H1 (cell line): ENCODE data around the gene RIOK3. TPM values are rescaled to one million over a fixed set of nuclear protein-coding genes. Genes with fewer than 3 reads are reported as not detected.

Experiments
- CTCF ChIA-PET: fragments of 300-600 bp; sonication (Branson Sonifier 250); formaldehyde crosslinking; loops from one replicate; lab custom pipeline; 2021; ENCODE audit not compliant: partially characterized antibody; lab: Charles Lee
- POLR2A ChIA-PET: fragments of 300-600 bp; sonication (Branson Sonifier 250); formaldehyde crosslinking; loops from one replicate; lab custom pipeline; 2021; ENCODE audit warnings: inconsistent platforms; ENCODE audit not compliant: partially characterized antibody; lab: Charles Lee
- DNase-seq, 2 experiments: peaks; one replicate each; pipeline versions ENCODE4 v3.0.0 to v3.0.0-alpha.2; 2010 to 2022; ENCODE audit warnings: low spot score in 2 of 2, low read depth in 1 of 2, mixed read lengths in 1 of 2
- FAIRE-seq: peaks from 2 replicates; lab custom pipeline; 2011; peaks lifted over from hg19 to GRCh38; lab: Jason Lieb, UNC
- H2AFZ ChIP-seq: 2 replicates; pipeline ENCODE4 v1.8.1; 2012; ENCODE audit warnings: low read length, inconsistent platforms
- H2AK5ac ChIP-seq: 2 replicates; pipeline ENCODE4 v1.6.1; 2013; ENCODE audit warnings: low read depth, low read length
- H2BK120ac ChIP-seq: replicated peaks from 2 replicates; pipeline ENCODE3; 2013; ENCODE audit warnings: low read depth, low read length, inconsistent platforms
- H2BK12ac ChIP-seq: 2 replicates; pipeline ENCODE4 v1.6.1; 2013; ENCODE audit warnings: low read depth, low read length
- H2BK15ac ChIP-seq: 2 replicates; pipeline ENCODE4 v1.6.1; 2013; ENCODE audit warnings: low read length
- H2BK20ac ChIP-seq: 2 replicates; pipeline ENCODE4 v1.6.1; 2013; ENCODE audit warnings: low read length
- H2BK5ac ChIP-seq: 2 replicates; pipeline ENCODE4 v1.6.1; 2013; ENCODE audit warnings: low read depth, low read length
- H3K14ac ChIP-seq: 2 replicates; pipeline ENCODE4 v1.6.1; 2013; ENCODE audit warnings: inconsistent platforms; ENCODE audit not compliant: insufficient read length
- H3K18ac ChIP-seq: 2 replicates; pipeline ENCODE4 v1.6.1; 2013; ENCODE audit warnings: low read length; ENCODE audit errors: extremely low read depth
- H3K23ac ChIP-seq: 2 replicates; pipeline ENCODE4 v1.6.1; 2013; ENCODE audit warnings: inconsistent platforms; ENCODE audit not compliant: insufficient read length
- H3K23me2 ChIP-seq: 2 replicates; pipeline ENCODE4 v1.6.1; 2013; ENCODE audit warnings: low read depth, low read length
- H3K27ac ChIP-seq: 2 replicates; pipeline ENCODE4 v1.6.1; 2011; ENCODE audit warnings: low read depth, low read length, inconsistent platforms
- H3K27me3 ChIP-seq, 4 experiments: replicated peaks in 1 of 4; 1 replicate in 1 of 4; 2 replicates in 3 of 4; pipeline versions ENCODE4 v1.6.1 to v1.8.1; 2011 to 2013; ENCODE audit warnings: low read length in 3 of 4, mild to moderate bottlenecking in 3 of 4, inconsistent platforms in 2 of 4, mixed read lengths in 2 of 4, moderate library complexity in 1 of 4; ENCODE audit not compliant: control insufficient read depth in 3 of 4, insufficient read depth in 3 of 4; ENCODE audit errors: extremely low read depth in 1 of 4
- H3K36me3 ChIP-seq, 4 experiments: 2 replicates each; pipeline versions ENCODE4 v1.6.1 to v1.8.1; 2011 to 2013; ENCODE audit warnings: mild to moderate bottlenecking in 4 of 4, low read length in 3 of 4, moderate library complexity in 2 of 4, control low read depth in 1 of 4, inconsistent platforms in 1 of 4; ENCODE audit not compliant: insufficient read depth in 4 of 4, control insufficient read depth in 2 of 4
- H3K4ac ChIP-seq: replicated peaks from 2 replicates; pipeline ENCODE3; 2013; ENCODE audit warnings: low read length, low read depth, mixed read lengths, inconsistent platforms; ENCODE audit not compliant: insufficient read length
- H3K4me1 ChIP-seq, 4 experiments: replicated peaks in 1 of 4; 1 replicate in 1 of 4; 2 replicates in 3 of 4; pipeline versions ENCODE4 v1.6.1 to v1.8.1; 2011 to 2013; ENCODE audit warnings: low read length in 3 of 4, inconsistent platforms in 2 of 4, mixed read lengths in 1 of 4; ENCODE audit not compliant: insufficient read depth in 4 of 4, control insufficient read depth in 3 of 4
- H3K4me2 ChIP-seq, 2 experiments: 2 replicates each; pipeline versions ENCODE4 v1.6.1 to v1.8.1; 2011 to 2013; ENCODE audit warnings: low read depth in 2 of 2, low read length in 2 of 2, control low read depth in 1 of 2, inconsistent platforms in 1 of 2, mild to moderate bottlenecking in 1 of 2; ENCODE audit not compliant: insufficient read depth in 1 of 2
- H3K4me3 ChIP-seq, 4 experiments: fragments of 200-600, 300-600 bp in 1 of 4; sonication (generic), shearing (Covaris generic), sonication (Bioruptor Twin) in 1 of 4; 2 replicates each; pipeline versions ENCODE4 v1.5.1 to v1.8.1; 2011 to 2016; ENCODE audit warnings: low read length in 4 of 4, low read depth in 3 of 4, control low read depth in 2 of 4, inconsistent platforms in 2 of 4, mild to moderate bottlenecking in 2 of 4, mixed read lengths in 1 of 4, moderate library complexity in 1 of 4; ENCODE audit not compliant: insufficient read depth in 2 of 4; ENCODE audit errors: extremely low read depth in 1 of 4
- H3K56ac ChIP-seq: replicated peaks from 2 replicates; pipeline ENCODE3; 2013; ENCODE audit warnings: low read depth, mild to moderate bottlenecking, mixed read lengths, low read length, inconsistent platforms; ENCODE audit not compliant: insufficient read length
- H3K79me1 ChIP-seq: 2 replicates; pipeline ENCODE4 v1.6.1; 2013; ENCODE audit warnings: low read depth, low read length, control low read depth
- H3K79me2 ChIP-seq, 2 experiments: 2 replicates each; pipeline versions ENCODE4 v1.6.1 to v1.8.1; 2012 to 2013; ENCODE audit warnings: low read length in 2 of 2, mild to moderate bottlenecking in 2 of 2, inconsistent platforms in 1 of 2; ENCODE audit not compliant: insufficient read depth in 2 of 2, control insufficient read depth in 1 of 2
- H3K9ac ChIP-seq, 4 experiments: replicated peaks in 1 of 4; 1 replicate in 1 of 4; 2 replicates in 3 of 4; pipeline versions ENCODE4 v1.6.1 to v1.8.1; 2011 to 2013; ENCODE audit warnings: low read depth in 3 of 4, low read length in 3 of 4, control low read depth in 2 of 4, mild to moderate bottlenecking in 2 of 4, moderate library complexity in 2 of 4, inconsistent platforms in 1 of 4; ENCODE audit errors: extremely low read depth in 1 of 4
- H3K9me3 ChIP-seq, 2 experiments: 2 replicates each; pipeline versions ENCODE4 v1.6.1 to v1.8.1; 2012 to 2013; ENCODE audit warnings: mild to moderate bottlenecking in 2 of 2, moderate library complexity in 2 of 2, control low read depth in 1 of 2, inconsistent platforms in 1 of 2, low read depth in 1 of 2, low read length in 1 of 2, mixed read lengths in 1 of 2; ENCODE audit not compliant: insufficient read depth in 2 of 2
- H4K20me1 ChIP-seq, 2 experiments: replicated peaks in 1 of 2; 2 replicates each; pipeline versions ENCODE3 to v1.8.1; 2011 to 2013; ENCODE audit warnings: inconsistent platforms in 2 of 2, low read length in 2 of 2, mild to moderate bottlenecking in 1 of 2; ENCODE audit not compliant: insufficient read depth in 2 of 2, control insufficient read depth in 1 of 2
- H4K5ac ChIP-seq: 2 replicates; pipeline ENCODE4 v1.6.1; 2013; ENCODE audit warnings: low read length, low read depth, mixed read lengths, inconsistent platforms; ENCODE audit not compliant: insufficient read length
- H4K8ac ChIP-seq: 2 replicates; pipeline ENCODE4 v1.8.0; 2013; ENCODE audit warnings: mild to moderate bottlenecking, moderate library complexity, low read length, inconsistent platforms; ENCODE audit not compliant: insufficient read depth; ENCODE audit errors: extremely low read depth
- H4K91ac ChIP-seq: replicated peaks from 2 replicates; pipeline ENCODE3; 2013; ENCODE audit warnings: low read length, mixed read lengths, inconsistent platforms; ENCODE audit not compliant: insufficient read length
- TBP ChIP-seq: IDR thresholded peaks from 2 replicates; pipeline ENCODE4 v1.6.1; 2011; ENCODE audit warnings: low read depth, low read length, improper control_type of control experiment
- TCF12 ChIP-seq: IDR thresholded peaks from 2 replicates; pipeline ENCODE4 v1.6.1; 2011; ENCODE audit warnings: low read depth, mild to moderate bottlenecking, low read length
- WGBS, 2 experiments: shearing (Covaris generic) in 1 of 2; methylation state at CpG; one replicate each; pipeline versions ENCODE4 v1.1.6 to v1.1.7; 2013 to 2015; ENCODE audit warnings: low lambda C conversion rate in 2 of 2, mixed read lengths in 2 of 2, inconsistent platforms in 1 of 2, low coverage in 1 of 2, missing lambda C conversion rate in 1 of 2; ENCODE audit not compliant: insufficient replicate concordance in 2 of 2, insufficient coverage in 1 of 2, insufficient read length in 1 of 2; ENCODE audit errors: extremely low coverage in 1 of 2, missing lambda C conversion rate in 1 of 2; 5-methylcytosine and 5-hydroxymethylcytosine counted together
- polyA plus RNA-seq, 7 experiments: library from polyadenylated mRNA; depleted of rRNA in 3 of 7; stranded (reverse) in 5 of 7; unstranded in 2 of 7; fragments of >200 nt in 5 of 7; fragments of 200-250 nt in 2 of 7; gene quantifications; 1 replicate in 5 of 7; 2 replicates in 1 of 7; 4 replicates in 1 of 7; pipeline versions ENCODE4 v1.2.1 to v1.2.3, GENCODE V29; 2011 to 2013; ENCODE audit warnings: missing spikeins in 2 of 7, mixed read lengths in 2 of 7
- total RNA-seq: library from RNA; stranded (reverse); fragmentation: NEBNext Ultra II Directional; extraction: Animal tissue kit (Norgen Biotek cat#: 25700); gene quantifications from 2 replicates; pipeline ENCODE4 v1.2.1, GENCODE V29; 2021
- TF ChIP-seq, protein P1 (sequence below): IDR thresholded peaks from 2 replicates; pipeline ENCODE4 v1.6.1; 2012; ENCODE audit warnings: low read length, inconsistent platforms
- TF ChIP-seq, protein P2 (sequence below): IDR thresholded peaks from 2 replicates; pipeline ENCODE4 v1.6.1; 2012; ENCODE audit warnings: inconsistent platforms

Gene RIOK3
- total and polyA plus RNA-seq, 2 of the 8 experiments (the other 6 are each of a cell fraction or from before 2014, with no cell fraction given), result 7.5 to 24.3 TPM

DNA sequence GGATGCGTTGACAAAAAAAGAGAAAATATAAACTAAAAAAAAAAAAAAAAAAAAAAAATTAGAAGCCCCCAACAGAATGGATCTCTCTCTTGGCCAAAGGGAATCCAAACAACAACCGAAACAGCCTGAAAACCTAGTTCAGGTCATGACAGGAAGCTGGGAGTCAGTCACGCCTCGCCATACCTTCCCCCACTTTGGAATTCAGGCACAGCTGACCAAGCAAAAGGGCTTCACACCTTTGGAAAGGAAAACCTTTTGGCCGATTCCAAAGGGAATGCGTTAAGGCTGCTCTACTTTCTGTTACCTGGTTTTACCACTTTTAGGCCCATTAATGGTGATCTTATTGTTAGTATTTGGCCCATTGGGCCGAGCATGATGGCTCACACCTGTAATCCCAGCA, 32.3 kb downstream of the RIOK3 start:
- Histone ChIP-seq H4K8ac (no peak overlapping the region), H3K27me3 (no peaks in the 10 kb centered on the region), H3K14ac (no peak overlapping the region), H3K79me1 (no peaks in the 10 kb centered on the region), H4K5ac (no peak overlapping the region), H3K4me1 (no peaks in the 10 kb centered on the region), H2AK5ac (no peak overlapping the region), H2BK12ac (no peak overlapping the region; the same call in 1 of the 2 replicates), H3K4ac (no peak overlapping the region), H2AFZ (no peak overlapping the region), H2BK120ac (no peak overlapping the region), H3K56ac (no peak overlapping the region), H3K9me3 (no peaks in the 10 kb centered on the region), H4K91ac (no peak overlapping the region), H3K4me3 (no peak overlapping the region), H2BK15ac (no peak overlapping the region), H2BK20ac (no peak overlapping the region), H3K27ac (no peak overlapping the region), H3K79me2 (no peaks in the 10 kb centered on the region), H3K9ac (no peak overlapping the region), H3K18ac (no peak overlapping the region; the same call in 1 of the 2 replicates), H4K20me1 (no peaks in the 10 kb centered on the region), H3K4me2 (no peak overlapping the region), H3K23me2 (no peaks in the 10 kb centered on the region), H2BK5ac (no peak overlapping the region), H3K36me3 (peaks cover 0 to 12% (median 1%) of the 10 kb centered on the region in 4 experiments; a peak in 4 of 8 replicates), H3K23ac (no peak overlapping the region)
- CTCF ChIA-PET, result interaction anchor here (0.6 to 2.6 kb wide), 4 partner anchors 11 to 134 kb away, joined by 3 to 14 read pairs (median 4); no protein-coding TSS in a partner anchor
- FAIRE-seq, result no peak
- TF ChIP-seq, protein P1, sequence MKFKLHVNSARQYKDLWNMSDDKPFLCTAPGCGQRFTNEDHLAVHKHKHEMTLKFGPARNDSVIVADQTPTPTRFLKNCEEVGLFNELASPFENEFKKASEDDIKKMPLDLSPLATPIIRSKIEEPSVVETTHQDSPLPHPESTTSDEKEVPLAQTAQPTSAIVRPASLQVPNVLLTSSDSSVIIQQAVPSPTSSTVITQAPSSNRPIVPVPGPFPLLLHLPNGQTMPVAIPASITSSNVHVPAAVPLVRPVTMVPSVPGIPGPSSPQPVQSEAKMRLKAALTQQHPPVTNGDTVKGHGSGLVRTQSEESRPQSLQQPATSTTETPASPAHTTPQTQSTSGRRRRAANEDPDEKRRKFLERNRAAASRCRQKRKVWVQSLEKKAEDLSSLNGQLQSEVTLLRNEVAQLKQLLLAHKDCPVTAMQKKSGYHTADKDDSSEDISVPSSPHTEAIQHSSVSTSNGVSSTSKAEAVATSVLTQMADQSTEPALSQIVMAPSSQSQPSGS, result no peak
- no peak for TF ChIP-seq TBP
- TF ChIP-seq TCF12, result no peak
- TF ChIP-seq, protein P2, sequence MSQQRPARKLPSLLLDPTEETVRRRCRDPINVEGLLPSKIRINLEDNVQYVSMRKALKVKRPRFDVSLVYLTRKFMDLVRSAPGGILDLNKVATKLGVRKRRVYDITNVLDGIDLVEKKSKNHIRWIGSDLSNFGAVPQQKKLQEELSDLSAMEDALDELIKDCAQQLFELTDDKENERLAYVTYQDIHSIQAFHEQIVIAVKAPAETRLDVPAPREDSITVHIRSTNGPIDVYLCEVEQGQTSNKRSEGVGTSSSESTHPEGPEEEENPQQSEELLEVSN, result peak; percentile 54; the same call in 1 of the 2 replicates
- DNase-seq, result no peak
- WGBS, 2 experiments, result 90% methylated on average over 7 of the region's 7 CpGs; no CpG with 5 or more reads in 1 of the 2 experiments
- POLR2A ChIA-PET, result interaction anchor here (1.0 kb wide), 1 partner anchor 11 kb away, joined by 3 read pairs; no protein-coding TSS in a partner anchor
